CD4-positive, alpha-beta T cell treated with Interleukin-1 beta for 1 hour (primary cell): Measurements from ENCODE around the gene BCL2L14.

ENCODE experiments used
- DNase-seq, 2 donors: peaks; one replicate each; pipeline ENCODE4 v3.0.0-alpha.2; 2020 to 2022

The BCL2L14 gene

GRCh38 chr12:12056951-12057350, 13.8 kb upstream of the BCL2L14 start:
- no peak for DNase-seq

DNA sequence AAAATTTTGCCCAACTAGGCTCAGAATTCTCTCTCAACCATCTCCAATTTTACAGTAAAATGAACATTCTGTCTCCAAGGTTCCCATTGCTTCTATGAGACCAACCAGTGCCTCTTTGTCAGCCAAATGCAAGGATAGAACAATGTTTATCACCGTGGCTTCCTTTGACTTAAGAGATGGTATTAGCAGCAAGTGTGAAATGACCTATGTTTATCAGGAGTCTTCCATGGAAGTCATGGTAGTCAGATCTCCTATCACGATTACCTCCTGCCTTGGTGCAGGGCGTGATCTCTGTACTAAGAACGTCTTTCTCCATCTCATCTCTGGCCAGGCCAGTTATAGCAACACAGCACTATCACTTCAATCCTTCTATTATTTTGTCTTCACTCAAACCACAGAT, 6.1 kb upstream of the BCL2L14 start:
- DNase-seq: no peak

DNA sequence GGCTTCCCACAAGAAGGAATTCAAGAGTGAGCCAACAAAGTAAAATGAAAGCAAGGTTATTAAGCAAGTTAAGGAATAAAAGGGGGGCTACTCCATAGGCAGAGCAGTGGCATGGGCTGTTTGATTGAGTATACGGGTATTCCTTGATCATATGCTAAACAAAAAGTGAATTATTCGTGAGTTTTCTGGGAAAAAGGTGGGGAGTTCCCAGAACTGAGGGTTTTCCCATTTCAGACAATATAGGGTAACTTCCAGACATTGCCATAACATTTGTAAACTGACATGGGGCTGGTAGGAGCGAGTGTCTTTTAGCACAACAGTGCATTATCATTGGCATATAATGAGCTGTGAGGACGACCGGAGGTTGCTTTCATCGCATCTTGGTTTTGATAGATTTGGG, 2.0 kb upstream of the BCL2L14 start:
- DNase-seq: no peak

GRCh38 chr12:12069821-12070548, 754 bp upstream of the BCL2L14 start:
- no peak for DNase-seq

GRCh38 chr12:12072064-12072760, 1.5 kb downstream of the BCL2L14 start:
- peak; percentile 17 to 31 for DNase-seq

GRCh38 chr12:12079291-12079690, 8.6 kb downstream of the BCL2L14 start:
- no peak for DNase-seq

DNA sequence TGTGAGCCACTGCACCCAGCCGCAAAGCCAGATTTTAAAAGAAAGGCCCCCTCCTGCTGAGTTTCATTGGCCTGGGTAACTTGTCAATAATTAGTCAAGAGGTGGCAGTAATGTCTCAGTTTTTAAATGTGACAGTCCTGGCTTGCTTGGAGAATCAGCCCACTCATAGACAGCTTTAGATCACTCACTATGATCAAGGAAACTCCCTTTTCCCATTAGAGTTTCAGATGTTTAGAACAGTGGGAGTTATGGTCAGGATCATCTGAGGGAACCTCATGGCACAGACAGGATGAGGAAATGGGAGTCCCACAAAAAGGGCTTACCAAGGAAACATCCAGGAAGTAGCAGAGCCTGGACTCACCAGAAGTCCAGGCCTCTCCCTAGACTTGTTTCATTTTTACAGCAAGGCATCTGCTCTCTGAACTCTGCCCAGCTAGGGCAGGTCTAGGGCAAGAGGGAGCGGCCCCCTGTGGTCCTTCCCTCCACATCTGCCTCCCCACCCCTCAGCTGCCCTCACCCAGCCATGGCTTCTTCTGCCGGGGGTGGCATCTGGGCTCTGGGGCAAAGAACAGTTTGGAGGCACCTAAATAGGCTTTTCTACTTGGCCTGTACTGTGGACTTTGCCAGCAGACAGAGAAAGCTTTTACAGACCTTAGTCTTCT, 11.2 kb downstream of the BCL2L14 start:
- no peak for DNase-seq

GRCh38 chr12:12083688-12084087, 12.9 kb downstream of the BCL2L14 start:
- DNase-seq: no peak

DNA sequence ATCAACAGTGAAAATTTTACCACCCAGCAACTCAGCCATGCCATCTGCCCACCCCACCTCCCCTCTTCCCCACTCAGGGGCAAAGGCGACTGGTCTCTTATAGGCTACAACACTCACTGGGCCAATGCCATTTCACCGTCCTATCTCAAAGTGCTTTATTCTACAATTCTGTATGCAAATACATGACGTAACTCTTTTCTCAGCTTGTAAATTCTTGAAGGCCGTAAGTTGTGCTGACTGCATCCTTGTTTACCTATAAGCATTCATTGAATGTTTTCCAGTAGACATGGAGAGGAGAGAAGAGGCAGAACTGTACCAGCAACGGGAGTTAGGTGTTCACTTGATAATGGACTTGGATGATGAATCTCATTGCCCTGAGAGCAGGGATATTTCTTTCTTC, 15.6 kb downstream of the BCL2L14 start:
- no peak for DNase-seq

DNA sequence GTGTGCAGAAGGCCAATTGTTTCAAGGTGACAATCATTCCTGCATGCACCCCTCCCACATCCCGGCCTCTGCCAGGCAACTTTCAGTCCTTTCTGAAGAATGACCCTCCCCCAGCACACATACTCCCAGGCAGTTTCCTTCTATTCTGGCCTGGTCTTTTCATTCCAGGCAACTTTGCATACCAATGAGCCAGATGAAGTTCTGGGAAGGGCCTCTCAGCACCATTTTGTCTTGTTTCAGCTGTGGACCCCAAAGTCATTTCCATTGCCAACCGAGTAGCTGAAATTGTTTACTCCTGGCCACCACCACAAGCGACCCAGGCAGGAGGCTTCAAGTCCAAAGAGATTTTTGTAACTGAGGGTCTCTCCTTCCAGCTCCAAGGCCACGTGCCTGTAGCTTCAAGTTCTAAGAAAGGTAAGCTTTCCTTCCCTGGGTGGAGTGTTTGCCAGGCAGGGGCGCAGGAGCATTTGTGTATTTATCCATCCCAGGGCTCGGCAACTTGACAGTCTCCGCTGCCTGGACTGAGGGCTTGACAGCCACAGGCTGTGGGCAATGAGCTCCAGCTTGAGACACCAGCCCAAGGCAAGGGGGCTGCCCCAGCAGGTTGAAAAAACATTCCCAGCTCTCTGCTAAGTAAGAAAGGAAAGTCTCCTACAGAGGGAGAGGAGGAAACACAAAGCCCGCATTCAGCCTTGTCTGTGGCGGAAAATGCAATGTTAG, 16.4 kb downstream of the BCL2L14 start:
- no peak for DNase-seq

DNA sequence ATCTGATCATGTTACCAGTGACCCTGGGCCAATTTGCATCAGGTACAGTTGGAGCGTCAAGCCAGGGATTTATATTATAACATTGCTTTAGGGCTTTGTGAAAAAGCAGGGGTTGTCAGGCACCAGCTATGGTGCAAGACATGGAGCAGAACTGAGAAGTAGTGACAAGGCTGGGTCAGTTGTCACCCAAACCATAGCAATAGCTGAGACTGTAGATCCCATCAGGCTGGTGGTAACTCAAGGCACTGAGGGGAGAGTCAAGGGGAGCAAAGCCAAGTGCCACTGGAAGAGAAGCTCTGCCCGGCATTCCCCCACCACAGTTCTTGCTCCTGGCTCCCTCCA, 16.9 kb downstream of the BCL2L14 start:
- no peak for DNase-seq

DNA sequence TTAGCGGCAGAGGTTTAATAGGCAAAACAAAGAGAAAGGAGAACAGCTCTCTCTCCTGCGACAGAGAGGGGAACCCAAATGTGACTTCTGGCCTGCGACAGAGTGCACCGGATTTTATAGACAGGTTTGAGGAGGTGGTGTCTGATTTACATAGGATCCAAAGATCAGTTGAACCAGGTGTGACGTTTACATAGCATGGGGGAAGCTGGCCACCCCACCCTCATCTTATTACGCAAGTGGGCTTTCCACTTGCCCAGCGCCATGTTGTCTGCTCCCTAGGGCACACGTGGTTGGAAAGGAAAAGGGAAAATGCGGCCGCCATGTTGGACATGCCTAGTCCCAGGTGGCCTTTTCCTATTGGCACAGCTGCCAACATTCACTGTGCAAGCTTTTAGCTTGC, 17.4 kb downstream of the BCL2L14 start:
- no peak for DNase-seq

GRCh38 chr12:12088761-12089160, 18.0 kb downstream of the BCL2L14 start:
- DNase-seq: no peak

- DNase-seq: no peak
These were observed 20.3 kb downstream of the BCL2L14 start for GRCh38 chr12:12091071-12091470.

DNA sequence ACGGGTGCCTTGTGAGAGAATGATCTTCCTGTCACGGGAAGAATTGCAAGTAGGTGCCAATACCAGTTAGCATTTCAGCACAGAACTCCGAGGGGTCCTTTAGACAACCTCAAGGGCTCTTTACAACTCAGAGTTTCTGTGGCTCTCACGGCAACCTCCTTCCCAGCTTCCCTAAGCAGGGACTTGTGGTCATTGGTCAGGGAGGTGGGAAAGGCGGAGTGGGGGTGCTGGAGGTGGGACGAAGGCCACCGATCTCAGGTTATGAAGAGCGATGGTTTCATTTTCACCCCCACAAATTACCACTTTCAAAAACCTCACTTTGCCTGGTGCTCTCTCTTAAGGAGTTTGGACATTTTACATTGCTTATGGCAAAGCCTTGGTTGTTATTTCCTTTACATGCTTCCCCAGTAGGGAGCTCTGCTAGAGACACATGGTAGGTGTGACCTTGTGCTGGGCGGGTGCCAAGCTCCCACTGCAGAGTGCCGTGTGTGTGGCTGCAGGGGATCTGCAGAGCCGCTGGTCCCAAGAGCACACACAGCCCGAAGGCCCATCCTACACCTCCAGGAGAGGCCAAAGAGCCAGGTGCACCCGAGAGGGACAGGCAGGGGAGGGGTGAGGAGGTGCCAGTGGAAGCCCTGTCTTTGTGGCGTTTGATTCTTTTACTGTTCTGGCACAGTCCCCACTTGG, 21.4 kb downstream of the BCL2L14 start:
- no peak for DNase-seq

DNA sequence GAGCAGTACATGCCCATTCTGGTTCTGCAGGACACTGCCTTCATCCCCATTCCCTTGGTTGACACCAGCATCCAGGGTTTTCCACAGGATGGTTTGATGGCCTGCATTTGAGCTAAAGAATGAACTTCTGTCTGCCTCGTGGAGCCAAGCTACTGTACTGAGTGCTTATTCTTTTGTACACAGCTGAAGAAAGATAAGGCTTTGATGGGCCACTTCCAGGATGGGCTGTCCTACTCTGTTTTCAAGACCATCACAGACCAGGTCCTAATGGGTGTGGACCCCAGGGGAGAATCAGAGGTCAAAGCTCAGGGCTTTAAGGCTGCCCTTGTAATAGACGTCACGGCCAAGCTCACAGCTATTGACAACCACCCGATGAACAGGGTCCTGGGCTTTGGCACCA, 23.7 kb downstream of the BCL2L14 start:
- DNase-seq: no peak

GRCh38 chr12:12095021-12095420, 24.3 kb downstream of the BCL2L14 start:
- no peak for DNase-seq

DNA sequence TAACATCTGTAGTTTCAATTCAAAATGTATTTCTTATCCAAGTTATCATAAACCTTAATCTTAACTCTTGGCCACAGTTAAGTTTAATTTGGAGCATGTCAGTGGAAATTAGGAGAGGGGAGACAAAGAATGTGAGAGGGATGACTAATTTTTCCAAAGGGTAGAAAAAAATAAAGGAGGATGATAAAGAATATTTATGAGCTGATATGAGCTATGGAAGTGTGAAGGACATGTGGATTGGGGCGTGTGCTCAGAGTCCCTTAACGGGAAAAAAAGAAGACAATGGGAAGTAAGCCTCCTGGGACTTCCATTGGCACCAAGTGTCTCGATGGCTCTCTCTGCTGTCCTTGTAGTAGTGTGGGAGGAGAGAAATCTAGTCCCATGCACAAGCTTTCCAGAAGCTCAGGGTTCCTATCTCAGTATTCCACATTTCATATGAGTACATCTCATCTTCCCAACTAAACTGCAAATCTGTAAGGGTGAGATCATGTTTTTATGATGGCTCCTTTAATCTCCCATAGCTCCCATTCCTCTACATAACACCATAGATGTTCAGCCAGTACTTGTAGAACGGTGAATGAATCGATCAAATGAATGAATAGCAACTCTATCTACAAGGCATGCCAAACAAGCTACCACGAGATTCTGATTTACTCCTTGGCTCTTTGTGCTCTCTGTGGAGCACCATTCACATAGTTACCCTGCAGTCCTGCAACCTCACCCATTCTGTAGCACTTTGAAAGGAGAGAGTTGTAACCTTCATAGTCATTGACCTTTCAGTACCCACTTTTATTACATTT, 27.4 kb downstream of the BCL2L14 start:
- DNase-seq: no peak

DNA sequence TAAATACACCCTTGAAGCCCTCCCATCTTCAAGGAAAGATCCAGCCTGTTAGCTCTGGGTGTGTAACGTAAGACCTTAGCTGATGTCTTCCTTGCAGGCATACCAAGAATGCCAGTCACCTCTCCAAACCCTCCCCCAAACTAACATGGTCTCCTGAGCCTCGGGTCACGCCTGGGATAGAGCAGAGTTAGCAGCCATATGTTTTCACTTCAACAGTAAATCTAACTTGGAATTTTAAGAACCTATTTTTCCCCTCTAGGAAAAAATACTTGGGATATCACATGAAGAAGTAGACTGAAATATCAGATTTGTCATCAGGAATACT, 27.9 kb downstream of the BCL2L14 start:
- no peak for DNase-seq

GRCh38 chr12:12099102-12099501, 28.4 kb downstream of the BCL2L14 start:
- no peak for DNase-seq

DNA sequence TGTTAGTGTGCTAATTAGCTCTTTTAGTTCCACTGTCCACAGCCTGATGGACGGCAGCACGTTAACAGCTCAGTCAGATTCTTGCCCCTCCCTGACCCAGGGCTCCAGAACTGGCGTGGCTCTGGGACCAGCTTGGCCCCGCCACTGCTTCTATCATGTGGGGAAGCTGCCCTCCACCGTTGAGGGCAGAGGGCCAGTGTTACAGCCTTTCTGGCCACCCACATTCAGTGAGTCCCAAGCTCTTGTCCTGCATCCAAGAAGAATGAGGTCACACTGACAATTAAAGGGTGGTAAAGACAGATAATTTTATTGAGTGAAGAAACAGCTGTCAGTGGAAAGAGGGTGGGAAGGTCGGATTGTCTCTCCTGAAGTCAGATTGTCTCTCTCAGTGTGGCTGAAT, 36.9 kb downstream of the BCL2L14 start:
- no peak for DNase-seq

DNA sequence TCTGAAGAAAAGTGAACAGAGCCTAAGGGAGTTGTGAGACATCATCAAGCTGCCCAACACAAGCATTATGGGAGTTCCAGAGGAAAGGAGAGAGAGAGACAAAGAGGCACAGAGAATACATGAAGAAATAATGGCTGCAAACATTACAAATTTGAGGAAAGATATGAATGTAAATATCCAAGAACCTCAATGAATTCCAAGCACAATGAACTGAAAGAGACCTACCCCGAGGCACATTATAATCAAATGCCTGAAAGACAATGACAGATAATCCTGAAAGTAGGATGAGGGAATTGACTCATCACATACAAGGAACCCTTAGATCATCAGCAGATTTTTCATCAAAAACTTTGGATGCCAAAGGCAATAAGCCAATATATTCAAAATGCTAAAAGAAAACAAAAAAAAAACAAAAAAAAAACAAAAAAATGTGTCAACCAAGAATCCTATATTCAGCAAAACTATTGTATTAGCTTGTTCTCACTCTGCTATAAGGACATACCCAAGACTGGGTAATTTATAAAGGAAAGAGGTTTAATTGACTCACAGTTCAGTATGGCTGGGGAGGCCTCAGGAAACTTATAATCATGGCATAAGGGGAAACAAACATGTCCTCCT, 37.8 kb downstream of the BCL2L14 start:
- DNase-seq: no peak
